ENCODE results near the gene PPA2.

The PPA2 gene

DNA sequence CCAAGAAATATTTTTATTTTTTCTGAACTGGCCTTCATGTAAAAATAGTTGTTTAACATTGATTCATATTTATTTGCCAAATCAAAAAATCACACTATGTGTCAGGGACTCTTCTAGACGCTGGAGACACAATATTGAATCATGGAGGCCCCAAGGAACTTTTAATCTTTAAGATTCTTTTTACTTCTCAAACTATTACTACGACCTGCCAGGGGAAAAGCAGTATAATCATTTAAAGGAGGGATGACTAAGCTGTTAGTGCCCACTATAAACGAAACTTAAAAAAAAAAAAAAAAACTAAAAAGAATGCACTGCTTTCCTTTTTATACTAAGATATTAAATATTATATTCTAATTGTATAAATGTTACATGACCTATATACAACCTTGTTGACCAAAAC is 84.7 kb downstream of the PPA2 start:
- DNase-seq (ENCODE audit: low read depth) = peak; percentile 11

GRCh38 chr4:105387466-105387865 is 86.4 kb downstream of the PPA2 start:
- DNase-seq (ENCODE audit: low read depth) = no peak

GRCh38 chr4:105386012-105386411 is 87.8 kb downstream of the PPA2 start:
- no peak for DNase-seq (ENCODE audit: low read depth)

GRCh38 chr4:105374071-105374470 is 99.8 kb downstream of the PPA2 start:
- DNase-seq (ENCODE audit: low read depth) = no peak

- DNase-seq (ENCODE audit: low read depth) = no peak
Observed at GRCh38 chr4:105373324-105373723, 100.5 kb downstream of the PPA2 start.

DNA sequence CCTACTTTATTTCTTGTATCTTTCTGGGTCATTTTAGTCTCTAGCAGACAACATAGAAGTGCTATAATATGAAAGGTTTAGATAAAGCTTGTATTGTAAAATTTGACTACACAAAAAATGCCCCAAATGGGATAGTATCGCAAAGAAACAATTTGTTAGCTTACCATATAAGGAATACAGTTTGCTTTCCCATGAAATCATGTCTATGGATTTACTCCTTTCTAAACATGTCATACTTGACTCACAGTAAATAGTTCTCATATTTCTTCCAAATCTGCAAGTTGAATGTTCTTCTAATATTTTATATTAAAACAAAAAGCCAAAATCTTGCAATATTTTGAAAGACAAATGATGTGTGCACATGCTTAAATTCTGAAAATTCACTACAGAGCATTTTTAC is 103.9 kb downstream of the PPA2 start:
- DNase-seq (ENCODE audit: low read depth) = no peak

DNA sequence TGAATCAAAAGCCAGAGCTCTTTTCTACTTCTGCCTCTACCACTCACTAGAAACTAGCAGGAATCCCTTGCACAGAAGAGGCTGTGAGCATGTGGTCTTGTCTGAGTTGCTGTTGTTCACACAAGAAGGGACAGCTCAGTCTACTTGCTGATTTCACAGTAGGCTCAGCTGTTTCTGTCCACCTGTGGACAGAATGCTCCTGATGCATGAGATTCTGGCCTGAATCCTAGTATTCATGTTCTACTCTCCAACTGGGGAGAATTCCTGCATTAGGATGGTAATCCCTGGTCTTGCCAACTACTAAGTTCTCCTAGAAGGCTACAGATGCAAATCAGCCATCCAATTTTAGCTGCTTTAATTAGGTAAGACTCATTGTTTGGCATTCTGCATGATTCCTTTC is 112.8 kb downstream of the PPA2 start:
- no peak for DNase-seq (ENCODE audit: low read depth)

- DNase-seq (ENCODE audit: low read depth) = no peak
Observed at GRCh38 chr4:105357258-105357980, 116.4 kb downstream of the PPA2 start.

- DNase-seq (ENCODE audit: low read depth) = no peak
Observed at GRCh38 chr4:105356194-105356593, 117.7 kb downstream of the PPA2 start.

- peak; percentile 15 for DNase-seq (ENCODE audit: low read depth)
Observed at GRCh38 chr4:105352826-105353225, 121.0 kb downstream of the PPA2 start.

- no peak for DNase-seq (ENCODE audit: low read depth)
Observed at GRCh38 chr4:105351861-105352260, 122.0 kb downstream of the PPA2 start.

GRCh38 chr4:105350859-105351490 is 122.9 kb downstream of the PPA2 start:
- peak; percentile 46 for DNase-seq (ENCODE audit: low read depth)

DNA sequence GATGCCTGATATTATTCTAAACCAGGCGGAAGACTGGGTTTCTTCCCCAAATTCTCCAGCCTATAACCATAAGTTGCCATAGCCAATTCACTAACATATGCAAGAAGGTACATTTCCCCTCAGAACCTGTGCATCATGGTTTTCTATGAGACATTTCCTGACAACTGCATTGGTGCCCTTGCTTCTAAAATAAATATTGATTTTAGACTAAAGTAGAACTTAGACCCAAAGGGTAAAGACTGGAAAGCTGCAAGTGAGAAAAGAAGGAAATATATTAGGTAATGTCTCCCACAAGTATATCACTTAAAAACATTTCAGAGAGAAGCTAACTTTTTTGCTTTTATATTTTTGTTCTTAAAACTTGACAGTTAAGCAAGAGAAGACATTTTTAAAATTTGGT is 125.1 kb downstream of the PPA2 start:
- no peak for DNase-seq (ENCODE audit: low read depth)

DNA sequence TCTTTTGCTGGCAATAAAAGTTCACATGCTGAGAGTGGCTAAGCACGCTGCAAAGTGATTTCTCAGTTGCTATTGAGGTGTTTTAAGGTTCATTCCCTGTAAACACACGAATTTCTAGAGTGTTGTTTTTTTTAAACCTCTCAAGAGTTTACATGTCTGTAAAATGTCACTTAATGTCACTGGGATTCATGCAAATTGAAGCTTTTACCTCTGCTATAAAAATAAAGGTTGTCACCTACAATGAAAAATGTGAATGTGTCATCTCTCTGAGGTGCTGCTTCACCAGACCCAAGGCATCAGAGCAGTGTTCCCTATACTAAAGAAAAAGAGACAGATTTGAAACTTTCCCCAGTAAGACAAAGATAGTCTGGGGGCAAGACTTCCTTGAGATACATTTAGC is 127.0 kb downstream of the PPA2 start:
- no peak for DNase-seq (ENCODE audit: low read depth)

- no peak for DNase-seq (ENCODE audit: low read depth)
Observed at GRCh38 chr4:105345838-105346237, 128.0 kb downstream of the PPA2 start.

- DNase-seq (ENCODE audit: low read depth) = no peak
Observed at GRCh38 chr4:105345358-105345757, 128.5 kb downstream of the PPA2 start.

- no peak for DNase-seq (ENCODE audit: low read depth)
Observed at GRCh38 chr4:105344141-105344540, 129.7 kb downstream of the PPA2 start.

GRCh38 chr4:105343146-105343931 is 130.5 kb downstream of the PPA2 start:
- DNase-seq (ENCODE audit: low read depth) = no peak

GRCh38 chr4:105329081-105329480 is 144.8 kb downstream of the PPA2 start:
- no peak for DNase-seq (ENCODE audit: low read depth)

- no peak for DNase-seq (ENCODE audit: low read depth)
Observed at GRCh38 chr4:105327956-105328355, 145.9 kb downstream of the PPA2 start.

- DNase-seq (ENCODE audit: low read depth) = no peak
Observed at GRCh38 chr4:105327222-105327621, 146.6 kb downstream of the PPA2 start.

Measured in stromal cell of bone marrow (primary cell).